Ovary (tissue), 3 donors: ENCODE data around the gene VTN.

Experiments used
- EP300 ChIP-seq: sonication (generic); formaldehyde crosslinking; IDR thresholded peaks from one replicate; pipeline ENCODE4 v1.6.1; 2017; ENCODE audit warnings: antibody characterized with exemption
- POLR2A ChIP-seq: fragments of 450-650 bp; IDR thresholded peaks from one replicate; pipeline ENCODE4 v1.6.1; 2017; ENCODE audit warnings: antibody characterized with exemption, mild to moderate bottlenecking, moderate library complexity
- TF ChIP-seq, protein P1 (sequence below), 3 donors: fragments of 450-650 bp in 2 of 3; fragments of 200-600 bp in 1 of 3; IDR thresholded peaks; one replicate each; pipeline versions ENCODE4 v1.5.1 to v1.8.0; 2016 to 2022; ENCODE audit warnings: antibody characterized with exemption in 3 of 3, mild to moderate bottlenecking in 1 of 3
- donor health status: DM: no; HTN: no; CAD: no.

DNA sequence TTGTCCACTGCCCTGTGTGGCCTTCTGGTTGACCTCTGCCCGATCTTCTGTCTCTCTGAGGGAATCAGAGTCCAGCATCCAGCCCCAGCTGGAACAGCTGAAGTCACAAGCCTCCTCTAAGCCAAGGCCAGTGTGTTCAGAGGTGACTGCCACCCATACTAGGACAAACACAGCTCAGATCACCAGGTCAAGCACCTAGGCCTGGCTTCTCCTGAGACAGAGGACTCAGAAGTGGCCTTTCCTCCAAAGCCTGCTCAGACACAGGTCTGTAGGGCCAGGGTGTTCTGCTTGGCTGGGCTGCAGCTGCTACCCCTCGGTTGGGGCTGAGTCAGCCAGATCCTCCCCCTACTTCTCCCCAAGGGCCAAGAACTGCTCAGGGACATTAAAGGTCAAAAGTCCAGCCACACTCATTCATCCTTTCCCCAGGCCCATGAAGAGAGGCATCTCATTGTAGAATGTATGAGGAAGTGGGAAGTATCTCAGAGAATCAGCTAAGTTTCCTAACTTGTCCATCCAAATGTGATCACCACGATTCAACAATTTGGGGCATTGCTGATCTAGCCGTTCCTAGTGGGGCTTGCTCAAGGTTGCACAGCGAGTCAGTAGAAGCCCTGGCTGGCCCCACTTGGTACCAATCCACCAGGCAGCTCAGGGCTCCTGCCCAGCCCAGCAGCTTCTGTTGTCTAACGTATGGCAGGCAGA is 28.3 kb upstream of the VTN start:
- no peak for TF ChIP-seq POLR2A
- TF ChIP-seq, protein P1, sequence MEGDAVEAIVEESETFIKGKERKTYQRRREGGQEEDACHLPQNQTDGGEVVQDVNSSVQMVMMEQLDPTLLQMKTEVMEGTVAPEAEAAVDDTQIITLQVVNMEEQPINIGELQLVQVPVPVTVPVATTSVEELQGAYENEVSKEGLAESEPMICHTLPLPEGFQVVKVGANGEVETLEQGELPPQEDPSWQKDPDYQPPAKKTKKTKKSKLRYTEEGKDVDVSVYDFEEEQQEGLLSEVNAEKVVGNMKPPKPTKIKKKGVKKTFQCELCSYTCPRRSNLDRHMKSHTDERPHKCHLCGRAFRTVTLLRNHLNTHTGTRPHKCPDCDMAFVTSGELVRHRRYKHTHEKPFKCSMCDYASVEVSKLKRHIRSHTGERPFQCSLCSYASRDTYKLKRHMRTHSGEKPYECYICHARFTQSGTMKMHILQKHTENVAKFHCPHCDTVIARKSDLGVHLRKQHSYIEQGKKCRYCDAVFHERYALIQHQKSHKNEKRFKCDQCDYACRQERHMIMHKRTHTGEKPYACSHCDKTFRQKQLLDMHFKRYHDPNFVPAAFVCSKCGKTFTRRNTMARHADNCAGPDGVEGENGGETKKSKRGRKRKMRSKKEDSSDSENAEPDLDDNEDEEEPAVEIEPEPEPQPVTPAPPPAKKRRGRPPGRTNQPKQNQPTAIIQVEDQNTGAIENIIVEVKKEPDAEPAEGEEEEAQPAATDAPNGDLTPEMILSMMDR (IDR thresholded peaks at IDR 0.05), result no peak
- no peak for TF ChIP-seq EP300
